ENCODE data around the gene TRIO.

TRIO gene

DNA sequence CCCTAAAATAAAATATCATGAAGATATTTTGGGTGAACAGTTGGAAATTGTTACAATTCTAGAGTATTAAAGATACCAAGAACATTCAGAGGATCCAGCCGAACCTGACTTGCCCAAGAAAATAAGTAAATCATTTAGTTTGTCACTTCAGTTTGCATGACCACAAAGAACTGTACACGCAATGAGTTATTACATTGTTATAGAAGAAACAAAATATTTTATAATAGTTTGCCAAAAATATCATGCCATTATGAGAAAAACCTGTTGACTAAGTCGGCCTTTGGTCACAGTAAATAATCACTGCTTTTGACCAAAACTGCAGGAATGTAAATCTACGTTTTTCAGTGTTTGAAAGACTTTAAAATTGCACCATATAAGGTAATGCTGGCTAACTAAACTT, 27.9 kb downstream of the TRIO start (continued):
- TF ChIP-seq CSRNP3 (CRISPR knock-in tag; IDR thresholded peaks at IDR 0.05) (no peak), CSDC2 (CRISPR knock-in tag; IDR thresholded peaks at IDR 0.05) (no peak), ZFP3 (CRISPR knock-in tag; IDR thresholded peaks at IDR 0.05) (no peak), ISL1 (CRISPR knock-in tag; IDR thresholded peaks at IDR 0.05) (no peak), ZFP30 (CRISPR knock-in tag; IDR thresholded peaks at IDR 0.05) (no peak), ZC3H10 (CRISPR knock-in tag; IDR thresholded peaks at IDR 0.05) (no peak), SNAI2 (CRISPR knock-in tag; IDR thresholded peaks at IDR 0.05) (no peak), OSR1 (CRISPR knock-in tag; IDR thresholded peaks at IDR 0.05) (no peak), TCF4 (CRISPR knock-in tag; IDR thresholded peaks at IDR 0.05; ENCODE audit: borderline replicate concordance) (no peak), TSHZ2 (CRISPR knock-in tag; IDR thresholded peaks at IDR 0.05) (no peak), ZNF565 (CRISPR knock-in tag; conservative IDR thresholded peaks at IDR 0.05; ENCODE audit: low read depth) (no peak)

- no peak for TF ChIP-seq ZNF8 (CRISPR knock-in tag; IDR thresholded peaks at IDR 0.05)
- TF ChIP-seq TCF4 (CRISPR knock-in tag; IDR thresholded peaks at IDR 0.05; ENCODE audit: borderline replicate concordance) = no peak
- no peak for TF ChIP-seq RARB (CRISPR knock-in tag; IDR thresholded peaks at IDR 0.05)
- TF ChIP-seq ARNTL (CRISPR knock-in tag; IDR thresholded peaks at IDR 0.05; ENCODE audit: borderline replicate concordance, low read depth) = no peak
- no peak for TF ChIP-seq ZC3H10 (CRISPR knock-in tag; IDR thresholded peaks at IDR 0.05)
- no peak for TF ChIP-seq PATZ1 (CRISPR knock-in tag; IDR thresholded peaks at IDR 0.05; ENCODE audit: borderline replicate concordance)
- no peak for TF ChIP-seq ZFP30 (CRISPR knock-in tag; IDR thresholded peaks at IDR 0.05)
- no peak for TF ChIP-seq ESRRG (CRISPR knock-in tag; IDR thresholded peaks at IDR 0.05)
- no peak for TF ChIP-seq ISL1 (CRISPR knock-in tag; IDR thresholded peaks at IDR 0.05)
- TF ChIP-seq GLIS3 (CRISPR knock-in tag; IDR thresholded peaks at IDR 0.05) = no peak
- no peak for TF ChIP-seq ZNF70 (CRISPR knock-in tag; IDR thresholded peaks at IDR 0.05)
- no peak for TF ChIP-seq BACH2 (CRISPR knock-in tag; IDR thresholded peaks at IDR 0.05; ENCODE audit: borderline replicate concordance)
- TF ChIP-seq, protein P1, sequence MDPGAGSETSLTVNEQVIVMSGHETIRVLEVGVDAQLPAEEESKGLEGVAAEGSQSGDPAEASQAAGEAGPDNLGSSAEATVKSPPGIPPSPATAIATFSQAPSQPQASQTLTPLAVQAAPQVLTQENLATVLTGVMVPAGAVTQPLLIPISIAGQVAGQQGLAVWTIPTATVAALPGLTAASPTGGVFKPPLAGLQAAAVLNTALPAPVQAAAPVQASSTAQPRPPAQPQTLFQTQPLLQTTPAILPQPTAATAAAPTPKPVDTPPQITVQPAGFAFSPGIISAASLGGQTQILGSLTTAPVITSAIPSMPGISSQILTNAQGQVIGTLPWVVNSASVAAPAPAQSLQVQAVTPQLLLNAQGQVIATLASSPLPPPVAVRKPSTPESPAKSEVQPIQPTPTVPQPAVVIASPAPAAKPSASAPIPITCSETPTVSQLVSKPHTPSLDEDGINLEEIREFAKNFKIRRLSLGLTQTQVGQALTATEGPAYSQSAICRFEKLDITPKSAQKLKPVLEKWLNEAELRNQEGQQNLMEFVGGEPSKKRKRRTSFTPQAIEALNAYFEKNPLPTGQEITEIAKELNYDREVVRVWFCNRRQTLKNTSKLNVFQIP (CRISPR knock-in tag; IDR thresholded peaks at IDR 0.05; ENCODE audit: borderline replicate concordance, low read depth) = no peak
- TF ChIP-seq, protein P2, sequence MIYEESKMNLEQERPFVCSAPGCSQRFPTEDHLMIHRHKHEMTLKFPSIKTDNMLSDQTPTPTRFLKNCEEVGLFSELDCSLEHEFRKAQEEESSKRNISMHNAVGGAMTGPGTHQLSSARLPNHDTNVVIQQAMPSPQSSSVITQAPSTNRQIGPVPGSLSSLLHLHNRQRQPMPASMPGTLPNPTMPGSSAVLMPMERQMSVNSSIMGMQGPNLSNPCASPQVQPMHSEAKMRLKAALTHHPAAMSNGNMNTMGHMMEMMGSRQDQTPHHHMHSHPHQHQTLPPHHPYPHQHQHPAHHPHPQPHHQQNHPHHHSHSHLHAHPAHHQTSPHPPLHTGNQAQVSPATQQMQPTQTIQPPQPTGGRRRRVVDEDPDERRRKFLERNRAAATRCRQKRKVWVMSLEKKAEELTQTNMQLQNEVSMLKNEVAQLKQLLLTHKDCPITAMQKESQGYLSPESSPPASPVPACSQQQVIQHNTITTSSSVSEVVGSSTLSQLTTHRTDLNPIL (CRISPR knock-in tag; IDR thresholded peaks at IDR 0.05; ENCODE audit: low read depth) = no peak
- TF ChIP-seq SNAI2 (CRISPR knock-in tag; IDR thresholded peaks at IDR 0.05) = no peak
- TF ChIP-seq OSR1 (CRISPR knock-in tag; IDR thresholded peaks at IDR 0.05) = no peak
- no peak for TF ChIP-seq TSHZ2 (CRISPR knock-in tag; IDR thresholded peaks at IDR 0.05)
- no peak for TF ChIP-seq PPARA (CRISPR knock-in tag; IDR thresholded peaks at IDR 0.05; ENCODE audit: borderline replicate concordance)
- ATAC-seq = no peak
These were observed 28.5 kb downstream of the TRIO start for GRCh38 chr5:14171621-14172020.
